ENCODE results near the gene HOOK2. TPM values are rescaled to one million over a fixed set of nuclear protein-coding genes. Genes with fewer than 3 reads are reported as not detected.
A peak's percentile ranks its signal among the peaks of the same experiment; 100 is the strongest.

The HOOK2 gene
- total RNA-seq, 1 experiment from 2014 or later = 70.0 TPM

DNA sequence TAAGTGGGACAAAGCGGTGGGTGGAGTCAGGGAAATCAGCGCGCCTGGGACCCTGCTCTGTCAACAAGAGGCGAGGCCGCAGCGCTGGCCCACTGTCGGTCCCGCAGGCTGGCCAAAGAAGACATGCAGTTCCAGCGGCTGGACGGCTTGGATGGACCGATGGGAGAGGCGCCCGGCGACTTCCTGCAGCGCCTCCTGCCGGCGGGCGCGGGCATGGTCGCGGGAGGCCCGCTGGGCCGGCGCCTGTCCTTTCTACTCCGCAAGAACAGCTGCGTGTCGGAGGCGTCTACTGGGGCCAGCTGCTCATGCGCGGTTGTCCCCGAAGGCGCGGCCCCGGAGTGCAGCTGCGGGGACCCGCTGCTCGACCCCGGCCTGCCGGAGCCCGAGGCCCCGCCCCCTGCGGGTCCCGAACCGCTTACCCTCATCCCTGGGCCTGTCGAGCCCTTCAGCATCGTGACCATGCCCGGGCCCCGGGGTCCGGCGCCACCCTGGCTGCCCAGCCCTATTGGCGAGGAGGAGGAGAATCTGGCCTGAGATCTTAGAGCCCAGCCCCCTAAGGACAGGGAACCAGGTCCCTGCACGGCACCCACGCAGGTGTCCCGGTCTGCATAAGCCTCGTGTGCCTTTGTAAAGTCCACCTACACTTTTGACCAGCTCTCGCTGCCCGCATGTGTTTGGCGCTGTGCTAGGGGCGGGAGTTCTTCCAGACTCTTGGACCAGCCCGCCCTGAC, 17.6 kb downstream of the HOOK2 start (continued):
- TF ChIP-seq, protein P1, sequence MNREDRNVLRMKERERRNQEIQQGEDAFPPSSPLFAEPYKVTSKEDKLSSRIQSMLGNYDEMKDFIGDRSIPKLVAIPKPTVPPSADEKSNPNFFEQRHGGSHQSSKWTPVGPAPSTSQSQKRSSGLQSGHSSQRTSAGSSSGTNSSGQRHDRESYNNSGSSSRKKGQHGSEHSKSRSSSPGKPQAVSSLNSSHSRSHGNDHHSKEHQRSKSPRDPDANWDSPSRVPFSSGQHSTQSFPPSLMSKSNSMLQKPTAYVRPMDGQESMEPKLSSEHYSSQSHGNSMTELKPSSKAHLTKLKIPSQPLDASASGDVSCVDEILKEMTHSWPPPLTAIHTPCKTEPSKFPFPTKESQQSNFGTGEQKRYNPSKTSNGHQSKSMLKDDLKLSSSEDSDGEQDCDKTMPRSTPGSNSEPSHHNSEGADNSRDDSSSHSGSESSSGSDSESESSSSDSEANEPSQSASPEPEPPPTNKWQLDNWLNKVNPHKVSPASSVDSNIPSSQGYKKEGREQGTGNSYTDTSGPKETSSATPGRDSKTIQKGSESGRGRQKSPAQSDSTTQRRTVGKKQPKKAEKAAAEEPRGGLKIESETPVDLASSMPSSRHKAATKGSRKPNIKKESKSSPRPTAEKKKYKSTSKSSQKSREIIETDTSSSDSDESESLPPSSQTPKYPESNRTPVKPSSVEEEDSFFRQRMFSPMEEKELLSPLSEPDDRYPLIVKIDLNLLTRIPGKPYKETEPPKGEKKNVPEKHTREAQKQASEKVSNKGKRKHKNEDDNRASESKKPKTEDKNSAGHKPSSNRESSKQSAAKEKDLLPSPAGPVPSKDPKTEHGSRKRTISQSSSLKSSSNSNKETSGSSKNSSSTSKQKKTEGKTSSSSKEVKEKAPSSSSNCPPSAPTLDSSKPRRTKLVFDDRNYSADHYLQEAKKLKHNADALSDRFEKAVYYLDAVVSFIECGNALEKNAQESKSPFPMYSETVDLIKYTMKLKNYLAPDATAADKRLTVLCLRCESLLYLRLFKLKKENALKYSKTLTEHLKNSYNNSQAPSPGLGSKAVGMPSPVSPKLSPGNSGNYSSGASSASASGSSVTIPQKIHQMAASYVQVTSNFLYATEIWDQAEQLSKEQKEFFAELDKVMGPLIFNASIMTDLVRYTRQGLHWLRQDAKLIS (CRISPR knock-in tag; IDR thresholded peaks at IDR 0.05; ENCODE audit: borderline replicate concordance) = no peak
- TF ChIP-seq TEAD4 (CRISPR knock-in tag; IDR thresholded peaks at IDR 0.05) (no peak), TCF7 (CRISPR knock-in tag; IDR thresholded peaks at IDR 0.05; ENCODE audit: low read depth) (no peak), JUN (CRISPR knock-in tag; IDR thresholded peaks at IDR 0.05) (no peak), ZNF121 (CRISPR knock-in tag; IDR thresholded peaks at IDR 0.05) (peak; percentile 65), FOXK1 (CRISPR knock-in tag; IDR thresholded peaks at IDR 0.05) (0 out of 2 replicates have a peak, but pooled peaks have one; percentile 31), SP1 (CRISPR knock-in tag; conservative IDR thresholded peaks at IDR 0.05) (peak; percentile 30; the same call in 1 of the 2 replicates), ZNF396 (CRISPR knock-in tag; IDR thresholded peaks at IDR 0.05; ENCODE audit: borderline replicate concordance) (no peak), IRF2 (CRISPR knock-in tag; IDR thresholded peaks at IDR 0.05; ENCODE audit: borderline replicate concordance, low read depth) (no peak), ZNF416 (CRISPR knock-in tag; IDR thresholded peaks at IDR 0.05) (peak; percentile 45; the same call in 1 of the 2 replicates), ZNF317 (CRISPR knock-in tag; IDR thresholded peaks at IDR 0.05; ENCODE audit: borderline replicate concordance, low read depth) (no peak), TP53 (CRISPR knock-in tag; IDR thresholded peaks at IDR 0.05) (no peak), KAT7 (CRISPR knock-in tag; IDR thresholded peaks at IDR 0.05; ENCODE audit: borderline replicate concordance) (0 out of 2 replicates have a peak, but pooled peaks have one; percentile 76), CREM (CRISPR knock-in tag; IDR thresholded peaks at IDR 0.05) (peak; percentile 53; the same call in 1 of the 2 replicates), SMAD4 (CRISPR knock-in tag; IDR thresholded peaks at IDR 0.05) (no peak)
- TF ChIP-seq, protein P2, sequence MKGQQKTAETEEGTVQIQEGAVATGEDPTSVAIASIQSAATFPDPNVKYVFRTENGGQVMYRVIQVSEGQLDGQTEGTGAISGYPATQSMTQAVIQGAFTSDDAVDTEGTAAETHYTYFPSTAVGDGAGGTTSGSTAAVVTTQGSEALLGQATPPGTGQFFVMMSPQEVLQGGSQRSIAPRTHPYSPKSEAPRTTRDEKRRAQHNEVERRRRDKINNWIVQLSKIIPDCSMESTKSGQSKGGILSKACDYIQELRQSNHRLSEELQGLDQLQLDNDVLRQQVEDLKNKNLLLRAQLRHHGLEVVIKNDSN (CRISPR knock-in tag; IDR thresholded peaks at IDR 0.05) = no peak
- TF ChIP-seq, protein P3, sequence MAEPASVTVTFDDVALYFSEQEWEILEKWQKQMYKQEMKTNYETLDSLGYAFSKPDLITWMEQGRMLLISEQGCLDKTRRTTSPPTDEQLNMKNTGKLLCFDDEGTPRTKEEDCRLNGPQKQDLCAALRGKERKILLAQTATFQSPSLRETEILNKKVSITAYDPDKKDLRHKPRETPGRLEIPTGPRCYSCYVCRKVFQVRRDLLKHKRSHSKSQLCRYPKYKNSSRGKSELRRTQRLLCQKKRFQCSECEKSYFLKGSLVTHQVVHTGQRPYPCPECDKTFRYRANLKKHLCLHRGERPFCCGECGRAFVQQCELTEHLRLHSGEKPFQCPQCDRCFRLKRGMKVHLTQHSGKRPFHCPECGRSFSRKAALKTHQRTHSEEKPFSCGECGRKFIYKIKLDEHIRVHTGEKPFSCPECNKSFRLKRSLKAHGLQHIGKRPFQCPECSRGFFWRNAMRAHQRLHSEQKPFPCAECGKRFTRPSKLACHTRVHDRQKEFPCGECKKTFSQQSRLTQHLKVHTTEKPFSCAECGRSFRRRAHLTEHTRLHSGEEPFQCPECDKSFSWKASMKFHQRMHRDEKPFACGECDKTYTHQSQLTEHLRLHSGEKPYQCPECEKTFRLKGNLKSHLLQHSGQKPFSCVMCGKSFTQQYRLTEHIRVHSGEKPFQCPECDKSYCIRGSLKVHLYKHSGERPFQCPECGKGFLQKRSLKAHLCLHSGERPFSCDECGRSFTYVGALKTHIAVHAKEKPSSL (CRISPR knock-in tag; conservative IDR thresholded peaks at IDR 0.05) = no peak
- TF ChIP-seq, protein P4, sequence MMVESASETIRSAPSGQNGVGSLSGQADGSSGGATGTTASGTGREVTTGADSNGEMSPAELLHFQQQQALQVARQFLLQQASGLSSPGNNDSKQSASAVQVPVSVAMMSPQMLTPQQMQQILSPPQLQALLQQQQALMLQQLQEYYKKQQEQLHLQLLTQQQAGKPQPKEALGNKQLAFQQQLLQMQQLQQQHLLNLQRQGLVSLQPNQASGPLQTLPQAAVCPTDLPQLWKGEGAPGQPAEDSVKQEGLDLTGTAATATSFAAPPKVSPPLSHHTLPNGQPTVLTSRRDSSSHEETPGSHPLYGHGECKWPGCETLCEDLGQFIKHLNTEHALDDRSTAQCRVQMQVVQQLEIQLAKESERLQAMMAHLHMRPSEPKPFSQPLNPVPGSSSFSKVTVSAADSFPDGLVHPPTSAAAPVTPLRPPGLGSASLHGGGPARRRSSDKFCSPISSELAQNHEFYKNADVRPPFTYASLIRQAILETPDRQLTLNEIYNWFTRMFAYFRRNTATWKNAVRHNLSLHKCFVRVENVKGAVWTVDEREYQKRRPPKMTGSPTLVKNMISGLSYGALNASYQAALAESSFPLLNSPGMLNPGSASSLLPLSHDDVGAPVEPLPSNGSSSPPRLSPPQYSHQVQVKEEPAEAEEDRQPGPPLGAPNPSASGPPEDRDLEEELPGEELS (CRISPR knock-in tag; IDR thresholded peaks at IDR 0.05) = peak; percentile 29; the same call in 1 of the 2 replicates
- TF ChIP-seq, protein P5, sequence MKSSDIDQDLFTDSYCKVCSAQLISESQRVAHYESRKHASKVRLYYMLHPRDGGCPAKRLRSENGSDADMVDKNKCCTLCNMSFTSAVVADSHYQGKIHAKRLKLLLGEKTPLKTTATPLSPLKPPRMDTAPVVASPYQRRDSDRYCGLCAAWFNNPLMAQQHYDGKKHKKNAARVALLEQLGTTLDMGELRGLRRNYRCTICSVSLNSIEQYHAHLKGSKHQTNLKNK (CRISPR knock-in tag; IDR thresholded peaks at IDR 0.05) = no peak
- TF ChIP-seq, protein P6, sequence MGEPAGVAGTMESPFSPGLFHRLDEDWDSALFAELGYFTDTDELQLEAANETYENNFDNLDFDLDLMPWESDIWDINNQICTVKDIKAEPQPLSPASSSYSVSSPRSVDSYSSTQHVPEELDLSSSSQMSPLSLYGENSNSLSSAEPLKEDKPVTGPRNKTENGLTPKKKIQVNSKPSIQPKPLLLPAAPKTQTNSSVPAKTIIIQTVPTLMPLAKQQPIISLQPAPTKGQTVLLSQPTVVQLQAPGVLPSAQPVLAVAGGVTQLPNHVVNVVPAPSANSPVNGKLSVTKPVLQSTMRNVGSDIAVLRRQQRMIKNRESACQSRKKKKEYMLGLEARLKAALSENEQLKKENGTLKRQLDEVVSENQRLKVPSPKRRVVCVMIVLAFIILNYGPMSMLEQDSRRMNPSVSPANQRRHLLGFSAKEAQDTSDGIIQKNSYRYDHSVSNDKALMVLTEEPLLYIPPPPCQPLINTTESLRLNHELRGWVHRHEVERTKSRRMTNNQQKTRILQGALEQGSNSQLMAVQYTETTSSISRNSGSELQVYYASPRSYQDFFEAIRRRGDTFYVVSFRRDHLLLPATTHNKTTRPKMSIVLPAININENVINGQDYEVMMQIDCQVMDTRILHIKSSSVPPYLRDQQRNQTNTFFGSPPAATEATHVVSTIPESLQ (CRISPR knock-in tag; IDR thresholded peaks at IDR 0.05) = no peak
- TF ChIP-seq, protein P7, sequence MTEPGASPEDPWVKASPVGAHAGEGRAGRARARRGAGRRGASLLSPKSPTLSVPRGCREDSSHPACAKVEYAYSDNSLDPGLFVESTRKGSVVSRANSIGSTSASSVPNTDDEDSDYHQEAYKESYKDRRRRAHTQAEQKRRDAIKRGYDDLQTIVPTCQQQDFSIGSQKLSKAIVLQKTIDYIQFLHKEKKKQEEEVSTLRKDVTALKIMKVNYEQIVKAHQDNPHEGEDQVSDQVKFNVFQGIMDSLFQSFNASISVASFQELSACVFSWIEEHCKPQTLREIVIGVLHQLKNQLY (CRISPR knock-in tag; IDR thresholded peaks at IDR 0.05) = no peak
- TF ChIP-seq, protein P8, sequence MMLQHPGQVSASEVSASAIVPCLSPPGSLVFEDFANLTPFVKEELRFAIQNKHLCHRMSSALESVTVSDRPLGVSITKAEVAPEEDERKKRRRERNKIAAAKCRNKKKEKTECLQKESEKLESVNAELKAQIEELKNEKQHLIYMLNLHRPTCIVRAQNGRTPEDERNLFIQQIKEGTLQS (CRISPR knock-in tag; conservative IDR thresholded peaks at IDR 0.05) = no peak
- TF ChIP-seq, protein P9, sequence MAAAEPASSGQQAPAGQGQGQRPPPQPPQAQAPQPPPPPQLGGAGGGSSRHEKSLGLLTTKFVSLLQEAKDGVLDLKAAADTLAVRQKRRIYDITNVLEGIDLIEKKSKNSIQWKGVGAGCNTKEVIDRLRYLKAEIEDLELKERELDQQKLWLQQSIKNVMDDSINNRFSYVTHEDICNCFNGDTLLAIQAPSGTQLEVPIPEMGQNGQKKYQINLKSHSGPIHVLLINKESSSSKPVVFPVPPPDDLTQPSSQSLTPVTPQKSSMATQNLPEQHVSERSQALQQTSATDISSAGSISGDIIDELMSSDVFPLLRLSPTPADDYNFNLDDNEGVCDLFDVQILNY (CRISPR knock-in tag; IDR thresholded peaks at IDR 0.05) = no peak
- TF ChIP-seq, protein P10, sequence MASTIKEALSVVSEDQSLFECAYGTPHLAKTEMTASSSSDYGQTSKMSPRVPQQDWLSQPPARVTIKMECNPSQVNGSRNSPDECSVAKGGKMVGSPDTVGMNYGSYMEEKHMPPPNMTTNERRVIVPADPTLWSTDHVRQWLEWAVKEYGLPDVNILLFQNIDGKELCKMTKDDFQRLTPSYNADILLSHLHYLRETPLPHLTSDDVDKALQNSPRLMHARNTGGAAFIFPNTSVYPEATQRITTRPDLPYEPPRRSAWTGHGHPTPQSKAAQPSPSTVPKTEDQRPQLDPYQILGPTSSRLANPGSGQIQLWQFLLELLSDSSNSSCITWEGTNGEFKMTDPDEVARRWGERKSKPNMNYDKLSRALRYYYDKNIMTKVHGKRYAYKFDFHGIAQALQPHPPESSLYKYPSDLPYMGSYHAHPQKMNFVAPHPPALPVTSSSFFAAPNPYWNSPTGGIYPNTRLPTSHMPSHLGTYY (CRISPR knock-in tag; IDR thresholded peaks at IDR 0.05) = peak; percentile 66; the same call in 1 of the 2 replicates
